Neural cell (in vitro differentiated cells): Measurements from ENCODE around the gene SPON1. TPM values are rescaled to one million over a fixed set of nuclear protein-coding genes. Genes with fewer than 3 reads are reported as not detected.
"Not testable (repeated sequence)": the region's sequence is repeated elsewhere in the genome, so short reads cannot be mapped to it uniquely, and the experiment has no call there.

Experiments used
- H2AFZ ChIP-seq: fragments of 200-600, 300-800 bp; sonication (generic), shearing (Covaris generic); 2 replicates; pipeline ENCODE4 v1.6.0; 2014; ENCODE audit warnings: low read depth, mild to moderate bottlenecking, antibody characterized with exemption, low read length, moderate library complexity
- H3F3A ChIP-seq: fragments of 200-600 bp; shearing (Covaris generic); 2 replicates; pipeline ENCODE4 v1.6.1; 2016; ENCODE audit warnings: mild to moderate bottlenecking, moderate library complexity, mixed read lengths, antibody characterized with exemption, low read length; ENCODE audit not compliant: insufficient read depth, poor library complexity, severe bottlenecking
- H3K27ac ChIP-seq: fragments of 200-600, 300-800 bp; sonication (generic), shearing (Covaris generic); 2 replicates; pipeline ENCODE4 v1.5.1; 2014; ENCODE audit warnings: mild to moderate bottlenecking, low read length, moderate library complexity
- H3K27me3 ChIP-seq: fragments of 300-800, 200-600 bp; sonication (generic), shearing (Covaris generic); 2 replicates; pipeline ENCODE4 v1.6.0; 2014; ENCODE audit warnings: mild to moderate bottlenecking, low read depth, low read length, moderate library complexity; ENCODE audit not compliant: insufficient read depth
- H3K36me3 ChIP-seq: fragments of 300-800, 200-600 bp; sonication (generic), shearing (Covaris generic); 2 replicates; pipeline ENCODE4 v1.5.1; 2014; ENCODE audit warnings: mild to moderate bottlenecking, antibody characterized with exemption, low read length, moderate library complexity; ENCODE audit not compliant: insufficient read depth
- H3K4me2 ChIP-seq: fragments of 300-800, 200-600 bp; sonication (generic), shearing (Covaris generic); 2 replicates; pipeline ENCODE4 v1.6.0; 2014; ENCODE audit warnings: mild to moderate bottlenecking, low read length
- H3K4me3 ChIP-seq: fragments of 300-800, 200-600 bp; sonication (generic), shearing (Covaris generic); 2 replicates; pipeline ENCODE4 v1.5.1; 2014; ENCODE audit warnings: mild to moderate bottlenecking, low read length, moderate library complexity
- H3K79me2 ChIP-seq: fragments of 200-600 bp; shearing (Covaris generic); replicated peaks from 2 replicates; pipeline ENCODE4 v1.6.0; 2014; ENCODE audit warnings: mild to moderate bottlenecking, low read length, moderate library complexity; ENCODE audit not compliant: insufficient read depth
- H3K9ac ChIP-seq: fragments of 300-800, 200-600 bp; sonication (generic), shearing (Covaris generic); 2 replicates; pipeline ENCODE4 v1.6.1; 2016; ENCODE audit warnings: mild to moderate bottlenecking, low read length, mixed read lengths
- H3K9me2 ChIP-seq: fragments of 200-600 bp; shearing (Covaris generic); 2 replicates; pipeline ENCODE4 v1.6.1; 2016; ENCODE audit warnings: mild to moderate bottlenecking, low read length, mixed read lengths; ENCODE audit not compliant: insufficient read depth
- H3K9me3 ChIP-seq: fragments of 200-600, 300-800 bp; sonication (generic), shearing (Covaris generic); 2 replicates; pipeline ENCODE4 v1.6.1; 2016; ENCODE audit warnings: mild to moderate bottlenecking, mixed run types, low read length, moderate library complexity, mixed read lengths
- H4K20me1 ChIP-seq: fragments of 200-600 bp; shearing (Covaris generic); 2 replicates; pipeline ENCODE4 v1.6.1; 2016; ENCODE audit warnings: mild to moderate bottlenecking, mixed run types; ENCODE audit not compliant: insufficient read depth
- CTCF ChIP-seq: fragments of 450-650 bp; IDR thresholded peaks from 2 replicates; pipeline ENCODE4 v1.5.1; 2014; ENCODE audit warnings: antibody characterized with exemption, mild to moderate bottlenecking, moderate library complexity; ENCODE audit not compliant: poor library complexity, severe bottlenecking
- EP300 ChIP-seq: fragments of 450-650 bp; conservative IDR thresholded peaks from 2 replicates; pipeline ENCODE4 v1.6.1; 2014; ENCODE audit warnings: antibody characterized with exemption, mild to moderate bottlenecking, moderate library complexity; ENCODE audit not compliant: poor library complexity, severe bottlenecking
- EZH2 ChIP-seq: fragments of 200-600, 300-800 bp; shearing (Covaris generic), sonication (generic); IDR thresholded peaks from 2 replicates; pipeline ENCODE4 v1.6.1; 2014; ENCODE audit warnings: antibody characterized with exemption, low read length, borderline replicate concordance, mild to moderate bottlenecking; ENCODE audit not compliant: insufficient read depth, poor library complexity, severe bottlenecking
- MXI1 ChIP-seq: fragments of 450-650 bp; conservative IDR thresholded peaks from 2 replicates; pipeline ENCODE4 v1.6.1; 2014; ENCODE audit warnings: antibody characterized with exemption, mild to moderate bottlenecking; ENCODE audit not compliant: poor library complexity, severe bottlenecking
- POLR2AphosphoS5 ChIP-seq: IDR thresholded peaks from 2 replicates; pipeline ENCODE4 v1.6.1; 2012
- RAD21 ChIP-seq: fragments of 450-650 bp; conservative IDR thresholded peaks from 2 replicates; pipeline ENCODE4 v1.6.1; 2014; ENCODE audit warnings: antibody characterized with exemption, mild to moderate bottlenecking, moderate library complexity
- REST ChIP-seq: IDR thresholded peaks from 2 replicates; pipeline ENCODE4 v1.6.1; 2012; ENCODE audit warnings: borderline replicate concordance
- SMC3 ChIP-seq: fragments of 450-650 bp; conservative IDR thresholded peaks from 2 replicates; pipeline ENCODE4 v1.6.1; 2014; ENCODE audit warnings: antibody characterized with exemption, mild to moderate bottlenecking, moderate library complexity; ENCODE audit not compliant: poor library complexity
- TAF1 ChIP-seq: IDR thresholded peaks from 2 replicates; pipeline ENCODE4 v1.6.1; 2012; ENCODE audit warnings: low read depth
- polyA plus RNA-seq: library from polyadenylated mRNA; depleted of rRNA; stranded (reverse); fragments of >200 nt; gene quantifications from 2 replicates; pipeline ENCODE4 v1.2.3, GENCODE V29; 2014

SPON1 gene
- polyA plus RNA-seq, 1 donor from 2014 or later: 0.66 TPM

GRCh38 chr11:14249121-14249963 lies 286.8 kb downstream of the SPON1 start:
- no peak overlapping the region for H3K4me3 ChIP-seq
- H3K79me2 ChIP-seq: no peaks in the 10 kb centered on the region
- H3K36me3 ChIP-seq: no peaks in the 10 kb centered on the region
- no peaks in the 10 kb centered on the region for H3F3A ChIP-seq
- no peak overlapping the region for H2AFZ ChIP-seq
- TF ChIP-seq TAF1 (no peak), RAD21 (peak; percentile 99), CTCF (peak; percentile 95), EP300 (no peak), SMC3 (peak; percentile 98)
- H3K9me2 ChIP-seq: no peaks in the 10 kb centered on the region
- no peak overlapping the region for H3K9ac ChIP-seq
- no peak overlapping the region for H3K27ac ChIP-seq
- H3K27me3 ChIP-seq: no peaks in the 10 kb centered on the region
- H3K4me2 ChIP-seq: no peak overlapping the region
- no peaks in the 10 kb centered on the region for H3K9me3 ChIP-seq
- H4K20me1 ChIP-seq: no peaks in the 10 kb centered on the region

GRCh38 chr11:14251754-14252153 lies 289.2 kb downstream of the SPON1 start:
- no peaks in the 10 kb centered on the region for H3F3A ChIP-seq
- H3K27ac ChIP-seq: no peak overlapping the region
- TF ChIP-seq REST (no peak), EZH2 (no peak), CTCF (no peak), RAD21 (no peak), TAF1 (no peak), POLR2AphosphoS5 (no peak), SMC3 (no peak), MXI1 (no peak), EP300 (no peak)
- no peaks in the 10 kb centered on the region for H3K79me2 ChIP-seq
- H3K9me2 ChIP-seq: no peaks in the 10 kb centered on the region
- no peaks in the 10 kb centered on the region for H3K27me3 ChIP-seq
- H3K4me3 ChIP-seq: no peak overlapping the region
- H4K20me1 ChIP-seq: no peaks in the 10 kb centered on the region
- H3K9ac ChIP-seq: no peak overlapping the region
- H3K36me3 ChIP-seq: no peaks in the 10 kb centered on the region
- H3K9me3 ChIP-seq: no peaks in the 10 kb centered on the region
- no peak overlapping the region for H3K4me2 ChIP-seq
- no peak overlapping the region for H2AFZ ChIP-seq

- not testable (repeated sequence) for H3K9ac ChIP-seq, H3K4me3 ChIP-seq, H3K79me2 ChIP-seq, H3K27ac ChIP-seq, H3K36me3 ChIP-seq, H3K27me3 ChIP-seq, H3K9me3 ChIP-seq, H3F3A ChIP-seq, H4K20me1 ChIP-seq, H3K4me2 ChIP-seq, H2AFZ ChIP-seq, H3K9me2 ChIP-seq
Observed at GRCh38 chr11:14252501-14252900, 290.0 kb downstream of the SPON1 start.
